ENCODE data around the gene KCNIP1. TPM values are rescaled to one million over a fixed set of nuclear protein-coding genes. Genes with fewer than 3 reads are reported as not detected.

KCNIP1 gene
- polyA plus RNA-seq, 3 donors: 0.09 to 0.79 (median 0.18) TPM

DNA sequence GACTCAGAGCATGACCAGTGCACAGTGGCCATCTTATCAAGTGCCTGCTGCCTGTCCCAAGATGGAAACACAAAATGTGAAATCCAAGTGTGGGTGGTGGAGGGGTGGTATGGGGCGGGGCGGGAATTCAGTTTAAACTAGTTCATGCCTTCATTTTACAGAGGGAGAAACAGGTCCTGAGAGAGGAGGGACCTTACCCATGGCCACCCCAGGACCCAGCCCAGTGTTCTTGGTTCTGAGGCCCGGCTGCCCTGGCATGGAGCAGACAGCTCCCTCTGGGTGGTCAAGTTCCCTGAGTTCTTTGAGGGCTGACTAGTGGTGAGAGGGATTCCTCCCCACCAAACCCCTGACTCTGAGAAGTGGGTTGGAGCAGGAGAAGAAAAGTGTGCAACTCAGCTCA lies 20.8 kb downstream of the KCNIP1 start:
- no peak overlapping the region for H3K27ac ChIP-seq (ENCODE audit: low read depth, low read length)
- 87 to 98% (median 96%) methylated on average over 3 of the region's 3 CpGs for WGBS, 3 donors

DNA sequence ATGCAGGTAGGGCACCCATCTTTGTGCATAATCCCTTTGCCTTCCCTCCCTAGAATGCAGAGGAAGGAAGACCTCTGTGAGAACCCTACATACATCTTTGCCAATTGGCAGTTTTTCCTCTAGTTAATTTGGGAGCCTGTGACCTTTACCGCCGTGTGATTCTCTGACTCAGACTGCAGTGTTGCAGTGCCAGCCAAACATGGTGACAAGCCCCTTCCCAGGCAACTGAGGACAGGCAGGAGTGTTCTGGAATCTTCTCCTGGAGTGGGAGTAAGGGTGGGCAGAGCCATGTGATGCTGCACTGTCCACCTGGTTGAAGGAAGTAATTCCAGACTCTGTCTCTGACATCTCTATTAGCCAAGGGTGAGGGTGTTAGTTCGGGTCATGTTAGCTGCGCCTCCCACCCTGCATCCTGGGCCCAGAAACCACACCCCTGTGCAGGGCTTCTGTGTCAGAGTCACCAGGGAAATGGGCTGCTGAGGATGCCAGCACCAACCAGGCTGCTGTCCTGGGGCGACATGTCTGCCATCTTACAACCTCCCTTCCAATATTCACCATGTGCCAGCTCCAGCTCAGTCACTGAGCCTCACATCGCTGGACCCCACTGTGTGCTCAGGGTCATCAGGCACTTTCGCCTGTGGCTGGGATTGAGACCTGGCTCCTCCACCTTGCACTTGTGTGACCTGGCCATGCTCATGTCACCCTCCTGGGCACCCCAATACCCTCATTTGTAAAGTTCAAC lies 21.8 kb downstream of the KCNIP1 start:
- 77 to 88% (median 82%) methylated on average over 7 of the region's 7 CpGs for WGBS, 3 donors

DNA sequence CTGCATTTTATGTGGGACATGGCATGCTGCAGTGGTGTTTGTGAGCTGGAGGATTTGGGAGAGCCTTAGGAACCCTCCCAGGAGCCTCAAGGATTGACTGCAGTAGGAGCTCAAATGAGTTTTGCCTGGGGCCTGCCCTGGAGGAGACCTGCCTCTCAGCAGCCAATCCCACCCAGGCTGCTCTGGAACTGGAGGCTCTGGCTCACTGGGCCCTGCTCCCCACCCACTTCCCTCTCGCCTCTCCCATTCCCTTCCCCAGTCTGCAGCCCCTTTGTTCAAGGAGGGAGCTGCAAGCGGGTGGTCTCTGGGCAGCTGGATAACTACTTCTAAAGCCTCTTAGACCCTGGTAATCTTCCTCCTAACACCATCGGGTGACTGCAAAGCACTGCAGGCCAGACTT lies 24.2 kb downstream of the KCNIP1 start:
- no peak overlapping the region for H3K27ac ChIP-seq (ENCODE audit: low read depth, low read length)
- 81 to 91% (median 88%) methylated on average over 3 of the region's 3 CpGs for WGBS, 3 donors

More for the DNA sequence above, 21.8 kb downstream of the KCNIP1 start:
- H3K27ac ChIP-seq (ENCODE audit: low read depth, low read length): no peak overlapping the region

DNA sequence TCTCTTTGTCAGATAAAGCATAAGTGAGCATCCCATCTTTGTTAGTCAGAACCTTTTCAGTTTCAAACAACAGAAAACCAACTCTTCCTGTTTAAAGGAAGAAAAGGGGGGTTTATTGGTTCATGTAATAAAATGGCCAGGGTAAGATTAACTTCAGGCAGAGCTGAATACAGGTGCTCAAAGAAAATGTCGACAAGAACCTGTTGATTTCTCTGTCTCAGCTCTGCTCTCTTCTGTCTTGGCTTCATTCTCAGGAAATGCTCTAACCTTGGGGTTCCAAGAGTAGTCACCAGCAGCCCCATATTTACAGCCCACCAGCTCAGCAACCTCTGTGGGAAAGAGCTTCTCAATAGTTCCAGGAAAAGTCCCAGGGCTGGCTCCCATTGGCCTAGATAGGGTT lies 25.2 kb downstream of the KCNIP1 start:
- H3K27ac ChIP-seq (ENCODE audit: low read depth, low read length): no peak overlapping the region
- 74 to 96% (median 96%) methylated on average over 1 of the region's 1 CpG for WGBS, 3 donors

DNA sequence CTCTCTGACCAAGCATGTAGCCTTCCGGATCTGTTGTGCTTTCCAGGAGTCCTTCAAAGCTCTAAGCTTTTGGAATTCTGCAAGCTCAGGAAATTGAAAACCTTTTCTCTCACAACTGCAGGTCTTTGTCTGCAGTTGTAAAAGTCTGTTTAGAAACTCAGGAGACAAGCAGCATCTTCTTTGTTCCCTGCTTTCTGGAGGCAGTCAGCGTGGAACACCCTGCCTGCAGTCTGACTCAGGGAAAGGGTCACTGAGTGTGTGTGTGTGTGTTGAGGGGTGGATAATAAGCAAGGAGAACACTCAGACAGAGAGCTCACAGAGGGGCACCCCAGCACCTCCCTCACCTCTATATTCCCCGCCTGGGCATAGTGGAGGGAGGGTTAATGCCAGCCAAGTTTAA lies 29.1 kb downstream of the KCNIP1 start:
- 58 to 91% (median 89%) methylated on average over 3 of the region's 3 CpGs for WGBS, 3 donors
- no peak overlapping the region for H3K27ac ChIP-seq (ENCODE audit: low read depth, low read length)

DNA sequence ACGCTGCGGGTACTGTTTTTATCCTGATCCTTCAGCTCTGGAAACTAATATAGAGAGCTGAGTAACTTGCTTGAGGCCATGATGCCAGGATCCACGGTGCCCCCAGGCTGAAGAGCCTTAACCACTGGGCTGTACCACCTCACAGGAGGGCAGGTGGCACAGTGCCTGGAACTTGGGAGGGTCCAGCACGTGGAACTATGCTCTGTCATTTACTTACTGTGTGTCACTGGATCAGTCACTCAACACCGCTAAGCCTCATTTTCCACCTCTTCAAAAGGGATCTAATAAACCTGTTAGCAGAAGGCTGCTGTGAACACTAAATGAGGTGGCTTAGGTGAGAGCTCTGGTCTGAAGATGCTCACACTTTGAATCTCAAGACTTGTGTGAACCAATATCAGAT lies 29.6 kb downstream of the KCNIP1 start:
- 68 to 84% (median 79%) methylated on average over 5 of the region's 5 CpGs for WGBS, 3 donors
- no peak overlapping the region for H3K27ac ChIP-seq (ENCODE audit: low read depth, low read length)

DNA sequence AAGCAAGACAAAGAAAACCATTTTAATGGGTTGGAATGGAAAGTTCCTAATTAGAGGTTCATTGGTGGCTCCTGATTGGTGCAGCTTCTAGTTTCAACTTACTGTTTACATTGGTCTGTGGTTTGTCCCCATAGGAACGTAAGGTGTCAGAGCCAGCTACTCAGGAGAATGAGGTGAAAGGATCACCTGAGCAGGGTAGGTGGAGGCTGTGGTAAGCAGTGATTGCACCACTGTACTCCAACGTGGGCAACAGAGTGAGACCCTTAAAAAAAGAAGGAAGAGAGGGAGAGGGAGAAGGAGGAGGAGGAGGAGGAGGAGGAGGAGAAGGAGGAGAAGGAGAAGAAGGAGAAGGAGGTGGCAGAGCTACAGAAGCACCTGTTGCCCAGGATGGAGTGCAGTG lies 30.4 kb downstream of the KCNIP1 start:
- WGBS, 3 donors: 26 to 49% (median 42%) methylated on average over 2 of the region's 2 CpGs
- H3K27ac ChIP-seq (ENCODE audit: low read depth, low read length): no peak overlapping the region

DNA sequence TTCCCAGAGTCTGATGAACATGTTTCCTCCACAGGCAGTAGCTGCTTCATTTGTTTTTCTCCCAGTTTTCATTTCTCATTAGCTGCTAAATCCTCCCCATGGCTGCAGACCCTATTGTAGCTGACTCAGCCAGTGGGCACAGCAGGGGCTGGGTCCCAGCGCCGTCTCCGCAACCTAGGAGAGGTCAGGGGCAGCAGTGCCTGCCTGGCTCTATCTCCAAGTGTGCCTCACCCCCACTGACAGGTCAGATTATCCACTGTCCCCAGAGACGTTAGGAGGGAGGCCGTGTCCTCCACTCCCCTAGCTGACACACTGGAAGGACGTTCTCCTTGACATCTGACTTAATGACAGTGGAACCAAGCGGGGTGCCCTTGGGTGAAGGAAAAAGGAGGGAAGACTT lies 31.1 kb downstream of the KCNIP1 start:
- WGBS, 3 donors: 69 to 88% (median 84%) methylated on average over 7 of the region's 7 CpGs

DNA sequence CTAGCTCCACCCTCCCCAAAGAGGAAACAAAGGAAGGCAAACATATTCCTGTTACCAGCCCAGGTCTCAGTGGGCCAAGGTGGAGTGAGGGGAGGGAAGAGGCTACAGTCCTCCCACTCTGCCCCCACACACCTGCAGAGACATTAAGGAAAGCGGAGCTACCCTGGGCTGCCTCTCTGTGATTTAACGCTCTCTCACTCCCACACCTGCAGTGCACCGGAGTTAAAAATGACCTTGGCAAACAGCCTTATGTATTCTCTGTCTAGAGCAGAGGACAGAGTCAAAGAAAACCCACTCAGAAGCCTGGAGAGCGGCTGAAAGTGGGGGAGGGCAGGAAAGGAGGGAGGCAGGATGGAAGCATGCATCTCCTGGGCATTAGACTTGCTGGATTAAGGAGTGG lies 32.7 kb downstream of the KCNIP1 start:
- WGBS, 3 donors: 20 to 69% (median 64%) methylated on average over 4 of the region's 4 CpGs
- H3K27ac ChIP-seq (ENCODE audit: low read depth, low read length): no peak overlapping the region

More for the DNA sequence above, 31.1 kb downstream of the KCNIP1 start:
- H3K27ac ChIP-seq (ENCODE audit: low read depth, low read length): no peak overlapping the region

DNA sequence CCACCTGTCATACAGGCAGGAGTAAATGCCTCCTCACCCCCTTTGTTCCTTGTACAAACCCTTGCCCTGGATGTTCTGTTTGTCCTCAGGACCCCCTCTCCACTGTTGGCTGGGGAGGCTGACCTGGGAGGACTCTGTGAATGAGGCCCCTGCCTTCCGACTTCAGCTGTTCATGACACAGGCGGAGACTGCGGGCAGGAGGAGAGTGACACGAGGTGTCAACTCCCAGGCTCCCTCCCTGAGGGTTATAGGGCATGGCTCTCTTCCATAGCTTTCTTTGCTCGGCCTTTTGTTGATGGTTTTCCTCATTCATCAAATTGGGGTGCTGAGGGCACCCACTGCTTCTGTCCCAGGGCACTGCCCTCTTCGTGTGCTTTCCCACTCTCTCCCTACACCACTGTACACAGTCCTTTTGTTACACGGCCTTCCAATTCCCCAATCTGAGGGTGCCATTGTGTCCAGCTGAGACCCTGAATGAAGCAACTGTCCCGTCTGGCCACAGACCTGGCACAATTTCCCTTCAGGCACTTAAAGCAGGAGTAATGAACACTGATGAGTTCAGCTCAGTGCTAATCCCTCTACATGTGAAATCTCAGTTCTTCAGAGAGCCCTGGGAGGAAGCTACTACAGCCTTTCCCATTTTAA lies 33.8 kb downstream of the KCNIP1 start:
- WGBS, 3 donors: 79 to 90% (median 85%) methylated on average over 8 of the region's 8 CpGs
- H3K27ac ChIP-seq (ENCODE audit: low read depth, low read length): no peak overlapping the region

DNA sequence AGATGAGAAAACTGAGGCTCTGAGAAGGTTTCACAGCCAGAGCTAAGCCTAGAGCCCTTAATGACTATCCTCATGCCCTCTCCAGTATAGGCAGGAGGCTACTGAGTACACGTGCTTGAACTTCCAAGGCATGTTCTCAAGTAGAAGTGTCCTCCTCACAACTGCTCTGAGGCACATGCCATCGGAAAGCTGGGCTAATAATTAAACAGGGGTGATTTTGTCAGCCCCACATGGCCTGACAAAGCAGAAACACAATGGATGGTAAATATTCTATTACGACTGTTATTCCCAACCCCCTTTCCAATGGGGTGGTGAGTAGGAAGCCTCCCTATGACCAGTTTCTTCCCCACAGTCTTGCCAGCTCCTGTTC lies 34.3 kb downstream of the KCNIP1 start:
- 46 to 95% (median 89%) methylated on average over 3 of the region's 3 CpGs for WGBS, 3 donors
- H3K27ac ChIP-seq (ENCODE audit: low read depth, low read length): no peak overlapping the region

DNA sequence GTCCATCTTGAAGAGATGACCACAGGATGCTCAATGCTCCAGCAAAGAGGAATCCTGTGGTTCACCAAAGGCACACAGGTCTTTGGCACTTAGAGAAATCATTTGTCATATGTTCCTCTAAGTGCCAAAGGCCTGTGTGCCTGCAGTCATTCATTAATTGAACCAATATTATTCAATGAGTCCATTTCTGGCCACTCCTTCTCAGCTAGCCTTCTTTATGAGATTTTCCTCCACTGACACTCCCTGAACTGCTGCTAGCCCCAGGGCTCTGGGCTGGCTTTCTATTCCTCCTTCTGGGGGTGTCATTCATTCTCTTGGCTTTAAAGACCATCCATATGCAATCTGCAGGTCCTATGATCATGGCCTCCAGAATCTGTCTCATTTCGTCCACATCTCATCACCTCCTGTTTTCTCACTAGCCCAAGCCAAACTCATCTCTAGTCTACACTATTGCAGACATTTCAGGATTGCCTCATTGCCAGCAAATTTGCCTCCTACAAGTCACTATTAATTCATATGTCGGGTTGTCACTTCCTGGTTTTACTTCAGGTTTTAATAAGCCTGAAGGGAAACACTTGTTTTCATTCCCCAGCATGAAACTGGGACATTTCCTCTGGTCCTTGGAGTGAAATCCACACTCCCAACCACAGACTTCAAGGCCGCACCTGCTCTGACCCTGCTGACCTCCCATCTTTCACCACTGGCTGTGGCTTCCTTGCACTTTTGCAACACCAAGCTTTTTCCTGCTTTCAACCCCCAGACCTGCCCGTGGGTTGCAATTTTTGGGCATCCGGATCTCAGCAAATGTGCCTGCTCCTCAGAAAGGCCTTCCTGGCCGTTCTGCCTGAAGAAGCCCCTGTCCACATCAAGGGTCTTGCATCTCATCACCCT lies 35.1 kb downstream of the KCNIP1 start:
- WGBS, 3 donors: 58 to 78% (median 68%) methylated on average over 6 of the region's 6 CpGs
- H3K27ac ChIP-seq (ENCODE audit: low read depth, low read length): no peak overlapping the region

DNA sequence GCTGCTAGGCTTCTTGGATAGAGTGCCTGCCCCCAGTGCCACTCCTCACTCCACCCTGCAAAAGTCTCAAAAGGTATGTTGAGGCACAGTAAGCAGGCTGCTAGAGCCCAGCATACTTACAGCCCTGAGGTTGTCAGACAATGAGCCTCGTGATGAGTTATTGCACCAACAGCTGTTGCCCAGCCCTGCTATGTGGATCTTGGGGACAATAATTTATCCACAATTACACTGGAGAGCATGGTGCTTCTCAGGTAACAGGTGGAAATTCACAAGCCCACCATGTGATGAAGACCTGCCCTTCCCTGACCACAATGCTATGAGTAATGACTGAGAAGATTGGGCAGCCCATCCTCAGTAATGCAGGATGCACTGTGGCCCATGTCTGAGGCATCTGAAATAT lies 36.5 kb downstream of the KCNIP1 start:
- H3K27ac ChIP-seq (ENCODE audit: low read depth, low read length): no peak overlapping the region
- WGBS, 3 donors: 66 to 76% (median 70%) methylated on average over 1 of the region's 1 CpG

DNA sequence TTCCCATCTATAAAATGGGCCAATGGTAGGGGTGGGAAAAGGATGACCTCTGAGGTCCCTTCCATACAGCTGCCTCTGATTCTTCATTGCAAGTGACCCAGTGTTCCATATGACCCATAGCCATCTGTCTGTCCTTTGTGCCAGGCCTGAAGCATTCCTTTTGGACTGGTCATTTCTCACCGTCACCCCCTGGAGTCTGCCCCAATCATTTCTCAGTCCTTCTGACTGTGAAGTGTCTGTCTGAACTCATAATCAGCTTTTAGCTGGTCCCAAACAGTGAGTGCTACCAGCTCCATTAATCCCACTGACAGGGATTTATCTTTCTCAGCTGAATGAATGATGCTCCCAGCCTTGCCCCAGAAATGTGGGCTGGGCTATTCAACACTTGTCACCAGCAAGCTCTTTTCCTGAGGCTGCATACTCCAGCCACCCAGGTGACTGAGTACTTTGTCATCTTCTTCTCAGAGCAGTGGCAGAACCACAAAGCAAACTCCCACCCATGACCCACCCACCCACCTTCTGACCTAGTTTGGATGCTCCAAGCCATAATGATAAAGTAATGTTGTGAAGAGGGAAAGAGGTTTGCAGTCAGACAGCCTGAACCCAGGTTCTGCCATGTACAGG lies 37.4 kb downstream of the KCNIP1 start:
- WGBS, 3 donors: 95 to 100% (median 100%) methylated on average over 1 of the region's 1 CpG

DNA sequence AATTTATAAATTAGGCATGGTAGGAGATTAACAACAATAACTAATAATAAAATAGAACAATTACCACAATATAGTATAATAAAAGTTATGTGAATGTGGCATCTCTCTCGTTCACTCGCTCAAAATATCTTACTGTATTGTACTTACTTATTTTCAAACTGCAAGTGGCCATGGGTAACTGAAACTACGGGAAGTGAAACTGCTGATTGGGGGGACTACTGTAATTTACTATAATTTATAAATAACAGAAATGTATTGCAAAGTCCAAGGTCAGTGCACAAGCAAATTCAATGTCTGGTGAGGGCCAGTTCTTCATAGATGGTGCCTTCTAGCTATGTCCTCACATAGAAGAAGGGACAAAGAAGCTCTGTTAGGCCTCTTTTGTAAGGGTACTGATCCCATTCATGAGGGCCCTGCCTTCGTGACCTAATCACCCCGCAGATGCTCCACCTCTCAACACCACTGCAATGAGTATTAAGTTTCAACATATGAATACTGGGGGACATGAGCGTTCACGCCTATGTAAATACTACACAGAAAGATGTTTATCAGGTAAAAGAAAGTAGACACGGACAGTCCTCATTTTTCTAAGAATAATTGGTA lies 39.0 kb downstream of the KCNIP1 start:
- no peak overlapping the region for H3K27ac ChIP-seq (ENCODE audit: low read depth, low read length)
- 57 to 88% (median 88%) methylated on average over 8 of the region's 8 CpGs for WGBS, 3 donors

More for the DNA sequence above, 37.4 kb downstream of the KCNIP1 start:
- H3K27ac ChIP-seq (ENCODE audit: low read depth, low read length): no peak overlapping the region

DNA sequence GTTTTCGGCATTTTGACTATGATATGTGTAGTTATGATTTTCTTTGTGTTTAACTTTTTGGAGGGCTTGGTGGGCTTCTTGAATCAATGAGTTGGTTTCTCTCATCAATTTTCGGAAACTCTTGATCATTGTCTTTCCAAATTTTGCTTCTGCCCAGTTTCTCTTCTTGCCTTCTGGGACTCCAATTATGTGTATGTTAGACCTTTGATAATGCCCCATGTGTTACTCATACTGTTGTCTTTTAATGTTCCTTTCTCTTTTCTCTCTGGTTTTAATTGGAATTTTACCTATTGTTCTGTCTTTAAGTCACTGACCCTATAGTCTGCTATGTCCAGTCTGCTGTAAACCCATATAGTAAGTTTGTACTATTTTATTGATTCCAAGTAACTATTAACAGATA lies 41.5 kb downstream of the KCNIP1 start:
- no peak overlapping the region for H3K27ac ChIP-seq (ENCODE audit: low read depth, low read length)
- 83 to 100% (median 94%) methylated on average over 2 of the region's 2 CpGs for WGBS, 3 donors

DNA sequence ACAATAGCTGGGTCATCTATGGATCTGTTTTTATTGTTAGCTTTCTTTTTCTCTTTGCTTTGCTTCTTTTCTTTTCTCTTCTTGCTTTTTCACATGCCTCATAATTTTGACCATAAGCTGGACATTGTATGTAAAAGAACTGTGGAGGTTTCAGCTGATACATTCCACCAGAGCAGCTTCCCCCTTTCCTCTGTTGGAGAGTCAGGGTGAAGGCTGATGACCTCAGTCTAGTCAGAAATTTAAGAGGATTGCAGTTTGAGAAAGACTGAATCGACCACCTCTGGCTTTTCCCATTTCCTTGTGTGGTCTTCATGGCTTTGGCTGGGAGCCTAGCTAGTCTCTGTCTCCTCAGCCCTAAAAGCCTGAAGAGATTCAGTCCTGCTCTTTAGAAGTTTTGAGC lies 42.0 kb downstream of the KCNIP1 start:
- WGBS, 3 donors: 27 to 63% (median 31%) methylated on average over 1 of the region's 1 CpG

DNA sequence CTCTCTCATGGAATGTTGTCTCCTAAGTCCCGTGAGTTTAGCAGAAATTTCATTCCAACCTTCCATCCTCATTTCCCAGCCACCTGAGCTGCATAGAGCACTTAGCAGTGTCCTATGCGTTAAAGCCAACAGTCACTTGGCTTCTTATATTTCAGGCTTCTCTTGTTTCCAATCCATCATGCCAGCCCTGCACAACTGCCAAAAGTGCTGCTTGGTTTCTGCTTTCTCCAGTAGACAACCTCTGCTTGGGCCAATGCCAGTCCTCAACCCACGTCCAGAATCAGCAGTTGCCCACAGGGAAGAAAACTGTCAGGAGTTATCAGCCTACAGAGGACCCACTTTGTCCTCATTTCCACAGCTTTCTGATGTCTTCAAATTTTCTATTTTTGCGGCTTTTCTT lies 42.5 kb downstream of the KCNIP1 start:
- H3K27ac ChIP-seq (ENCODE audit: low read depth, low read length): no peak overlapping the region
- 54 to 69% (median 69%) methylated on average over 4 of the region's 4 CpGs for WGBS, 3 donors

More for the DNA sequence above, 42.0 kb downstream of the KCNIP1 start:
- no peak overlapping the region for H3K27ac ChIP-seq (ENCODE audit: low read depth, low read length)

Data from adipose tissue (tissue), 3 donors.